HepG2 (cell line): Measurements from ENCODE around the gene ACTR10. TPM values are rescaled to one million over a fixed set of nuclear protein-coding genes. Genes with fewer than 3 reads are reported as not detected.

ENCODE experiments used
- ATAC-seq: fragments of 200-7000 bp; cut with Tn5 transposase; 3 replicates; pipeline ENCODE4 v1.9.1; 2020; ENCODE audit warnings: mild to moderate bottlenecking, moderate library complexity
- Bru-seq: library from RNA; stranded (reverse); fragments of 400-500 nt; gene quantifications from one replicate; lab custom pipeline; 2021; lab: Mats Ljungman, UMichigan
- BruChase-seq, 2 experiments: library from RNA; stranded (reverse); fragments of 400-500 nt; gene quantifications; one replicate each; lab custom pipeline; 2021; lab: Mats Ljungman, UMichigan
- BruUV-seq: library from RNA; stranded (reverse); fragments of 400-500 nt; replicated peaks from 2 replicates; lab custom pipeline; 2021; lab: Mats Ljungman, UMichigan
- CTCF ChIA-PET: fragments of 300-600 bp; formaldehyde crosslinking; extraction: SDS; loops from one replicate; lab custom pipeline; 2021; ENCODE audit warnings: low total read pairs, inconsistent platforms, low intra/inter-chr PET ratio; lab: Yijun Ruan, JAX
- POLR2A ChIA-PET: fragments of 350-600 bp; sonication (Branson Sonifier 250); formaldehyde crosslinking; loops from one replicate; lab custom pipeline; 2020; ENCODE audit warnings: antibody characterized with exemption, inconsistent platforms; lab: Yijun Ruan, JAX
- DNase-seq: peaks from one replicate; pipeline ENCODE4 v3.0.0-alpha.2; 2015; ENCODE audit warnings: low spot score
- FAIRE-seq: peaks from 3 replicates; lab custom pipeline; 2011; peaks lifted over from hg19 to GRCh38; lab: Jason Lieb, UNC
- H2AFZ ChIP-seq: one replicate; pipeline ENCODE4 v1.6.1; 2011; ENCODE audit warnings: low read length, inconsistent platforms
- H3K27ac ChIP-seq: fragments of 300-600 bp; 3 replicates; pipeline ENCODE4 v1.8.0; 2011; ENCODE audit warnings: mixed run types, mild to moderate bottlenecking, mixed read lengths, low read length, inconsistent platforms; ENCODE audit not compliant: insufficient read depth; ENCODE audit errors: extremely low read length
- H3K27me3 ChIP-seq, 2 experiments: fragments of 200-600 bp in 1 of 2; 2 replicates in 1 of 2; 3 replicates in 1 of 2; pipeline versions ENCODE4 v1.6.0 to v1.8.0; 2011; ENCODE audit warnings: low read length in 2 of 2, mild to moderate bottlenecking in 2 of 2, moderate library complexity in 2 of 2, inconsistent platforms in 1 of 2; ENCODE audit not compliant: insufficient read depth in 2 of 2, control insufficient read depth in 1 of 2
- H3K36me3 ChIP-seq, 2 experiments: fragments of 200-600 bp in 1 of 2; replicated peaks in 1 of 2; 2 replicates in 1 of 2; 3 replicates in 1 of 2; pipeline versions ENCODE4 v1.5.1 to v1.8.0; 2011; ENCODE audit warnings: low read length in 2 of 2, inconsistent platforms in 1 of 2; ENCODE audit not compliant: insufficient read depth in 2 of 2, control insufficient read depth in 1 of 2
- H3K4me1 ChIP-seq: 2 replicates; pipeline ENCODE4 v1.5.1; 2012; ENCODE audit warnings: low read length, inconsistent platforms; ENCODE audit not compliant: insufficient read depth
- H3K4me2 ChIP-seq: 2 replicates; pipeline ENCODE4 v1.6.0; 2011; ENCODE audit warnings: low read depth, low read length, inconsistent platforms
- H3K4me3 ChIP-seq, 3 experiments: fragments of 200-600 bp in 1 of 3; sonication (generic), shearing (Covaris generic) in 1 of 3; replicated peaks in 1 of 3; 2 replicates each; pipeline ENCODE4 v1.5.1; 2011 to 2016; ENCODE audit warnings: low read length in 3 of 3, inconsistent platforms in 2 of 3, low read depth in 2 of 3, mild to moderate bottlenecking in 2 of 3, control low read depth in 1 of 3, mixed read lengths in 1 of 3; ENCODE audit not compliant: insufficient read depth in 1 of 3
- H3K79me2 ChIP-seq: one replicate; pipeline ENCODE4 v1.6.1; 2011; ENCODE audit warnings: low read length, inconsistent platforms; ENCODE audit not compliant: insufficient read depth
- H3K9ac ChIP-seq: 2 replicates; pipeline ENCODE4 v1.6.0; 2011; ENCODE audit warnings: mild to moderate bottlenecking, low read depth, low read length, inconsistent platforms; ENCODE audit not compliant: insufficient read depth
- H3K9me3 ChIP-seq: 2 replicates; pipeline ENCODE4 v1.5.1; 2012; ENCODE audit warnings: mild to moderate bottlenecking, low read length
- H4K20me1 ChIP-seq: 2 replicates; pipeline ENCODE4 v1.6.0; 2011; ENCODE audit warnings: inconsistent platforms, mild to moderate bottlenecking, low read length, moderate library complexity; ENCODE audit not compliant: insufficient read depth
- BORCS8-MEF2B ChIP-seq: sonication (generic); formaldehyde crosslinking; IDR thresholded peaks from 2 replicates; pipeline ENCODE4 v1.8.0; 2022; ENCODE audit warnings: mild to moderate bottlenecking, missing genetic modification reagents
- ISL2 ChIP-seq: sonication (generic); formaldehyde crosslinking; IDR thresholded peaks from 2 replicates; pipeline ENCODE4 v1.5.0; 2020; ENCODE audit warnings: missing genetic modification reagents
- REL ChIP-seq: sonication (generic); formaldehyde crosslinking; conservative IDR thresholded peaks from 2 replicates; pipeline ENCODE4 v1.8.0; 2022; ENCODE audit warnings: mild to moderate bottlenecking, missing genetic modification reagents, moderate library complexity
- SRY ChIP-seq: sonication (generic); formaldehyde crosslinking; IDR thresholded peaks from 2 replicates; pipeline ENCODE4 v1.8.0; 2022; ENCODE audit warnings: mild to moderate bottlenecking, missing genetic modification reagents
- ZNF282 ChIP-seq: fragments of 450-650 bp; IDR thresholded peaks from 2 replicates; pipeline ENCODE4 v1.6.1; 2018; ENCODE audit not compliant: partially characterized antibody
- WGBS: methylation state at CpG from one replicate; pipeline ENCODE4 v1.1.6; 2017; ENCODE audit warnings: low lambda C conversion rate; 5-methylcytosine and 5-hydroxymethylcytosine counted together
- in situ Hi-C: cut with HindIII; loops from 2 replicates; pipeline ENCODE4 v1.10.0; 2017; ENCODE audit warnings: low pct_unique_long_range_greater_than_20kb; ENCODE audit not compliant: extremely low pct_ligation_motif_present
- intact Hi-C: fragments of 100-400 bp; cut with micrococcal nuclease; formaldehyde crosslinking; loops from one replicate; pipeline ENCODE4 v1.10.0; 2022; ENCODE audit not compliant: unreplicated experiment
- long read RNA-seq, 2 experiments: library from RNA in 1 of 2; library from polyadenylated mRNA in 1 of 2; stranded (forward) in 1 of 2; unstranded in 1 of 2; transcript quantifications; one replicate each; pipeline ENCODE4 v2.0.0, GENCODE V29; 2019 to 2022
- polyA minus RNA-seq, 3 experiments: library from RNA; depleted of rRNA, polyadenylated mRNA; stranded (reverse); fragments of >200 nt; gene quantifications; 2 replicates each; pipeline ENCODE4 v1.2.3, GENCODE V29; 2011; ENCODE audit warnings: low replicate concordance in 1 of 3
- polyA plus RNA-seq, 8 experiments: library from polyadenylated mRNA; depleted of rRNA in 3 of 8; stranded (reverse) in 7 of 8; unstranded in 1 of 8; fragments of >200 nt; fragmentation: Illumina TruSeq in 4 of 8; extraction: Trizol in 4 of 8; gene quantifications; 2 replicates each; pipeline versions ENCODE4 v1.2.1 to v1.2.3, GENCODE V29; 2011 to 2016; ENCODE audit warnings: low read depth in 4 of 8, missing spikeins in 1 of 8, mixed read lengths in 1 of 8; ENCODE audit not compliant: insufficient read depth in 1 of 8
- total RNA-seq, 5 experiments: library from RNA; depleted of rRNA; stranded (reverse); fragments of >200 nt; fragmentation: Illumina TruSeq; extraction: Trizol; gene quantifications; 2 replicates each; pipeline ENCODE4 v1.2.3, GENCODE V29; 2016; ENCODE audit warnings: low read depth in 1 of 5
- TF ChIP-seq, protein P1 (sequence below): sonication (generic); formaldehyde crosslinking; conservative IDR thresholded peaks from 2 replicates; pipeline ENCODE4 v1.5.0; 2020; ENCODE audit warnings: missing genetic modification reagents
- TF ChIP-seq, protein P2 (sequence below): sonication (generic); formaldehyde crosslinking; IDR thresholded peaks from 2 replicates; pipeline ENCODE4 v1.5.0; 2020; ENCODE audit warnings: mild to moderate bottlenecking, missing genetic modification reagents
- TF ChIP-seq, protein P3 (sequence below): sonication (generic); formaldehyde crosslinking; IDR thresholded peaks from 2 replicates; pipeline ENCODE4 v1.4.0; 2020; ENCODE audit warnings: low read depth, missing genetic modification reagents

The ACTR10 gene
- 41.3 and 49.4 TPM in 2 replicates for total RNA-seq (2016; rRNA removed; fragmentation: Illumina TruSeq; extraction: Trizol)
- total RNA-seq (2016; cell fraction: cytosol; rRNA removed; fragmentation: Illumina TruSeq; extraction: Trizol; ENCODE audit: low read depth) = 4.8 and 5.3 TPM in 2 replicates
- total RNA-seq (2016; cell fraction: insoluble cytoplasmic fraction; rRNA removed; fragmentation: Illumina TruSeq; extraction: Trizol) = 39.6 and 51.2 TPM in 2 replicates
- total RNA-seq (2016; cell fraction: membrane; rRNA removed; fragmentation: Illumina TruSeq; extraction: Trizol) = 6.6 and 10.6 TPM in 2 replicates
- total RNA-seq (2016; cell fraction: nucleus; rRNA removed; fragmentation: Illumina TruSeq; extraction: Trizol) = 27.5 and 28.3 TPM in 2 replicates
- polyA plus RNA-seq (2011; rRNA removed) = 27.5 and 30.0 TPM in 2 replicates
- polyA plus RNA-seq (2011; cell fraction: cytosol; rRNA removed) = 10.0 and 20.8 TPM in 2 replicates
- 9.2 and 12.4 TPM in 2 replicates for polyA plus RNA-seq (2011; cell fraction: nucleus; rRNA removed)
- 29.5 and 35.3 TPM in 2 replicates for polyA plus RNA-seq (2012)
- 3.5 and 4.8 TPM in 2 replicates for polyA plus RNA-seq (2016; cell fraction: cytosol; fragmentation: Illumina TruSeq; extraction: Trizol; ENCODE audit: low read depth)
- 56.3 and 58.2 TPM in 2 replicates for polyA plus RNA-seq (2016; cell fraction: insoluble cytoplasmic fraction; fragmentation: Illumina TruSeq; extraction: Trizol; ENCODE audit: low read depth)
- polyA plus RNA-seq (2016; cell fraction: membrane; fragmentation: Illumina TruSeq; extraction: Trizol; ENCODE audit: low read depth) = 5.7 and 8.7 TPM in 2 replicates
- 52.1 and 55.6 TPM in 2 replicates for polyA plus RNA-seq (2016; cell fraction: nucleus; fragmentation: Illumina TruSeq; extraction: Trizol; ENCODE audit: insufficient read depth, low read depth)
- polyA minus RNA-seq (2011; rRNA and poly(A)+ RNA removed; ENCODE audit: low replicate concordance) = 3.7 and 6.4 TPM in 2 replicates
- polyA minus RNA-seq (2011; cell fraction: cytosol; rRNA and poly(A)+ RNA removed) = 14.1 and 16.8 TPM in 2 replicates
- polyA minus RNA-seq (2011; cell fraction: nucleus; rRNA and poly(A)+ RNA removed) = 29.3 and 33.6 TPM in 2 replicates
- percentile 62 among the genes with signal in this experiment for Bru-seq, nascent RNA
- BruChase-seq, experiment 1, labeled RNA remaining after a 6-hour chase = percentile 65 among the genes with signal in this experiment
- percentile 62 among the genes with signal in this experiment for BruChase-seq, experiment 2, labeled RNA remaining after a 2-hour chase
- long read RNA-seq, experiment 1, transcript ACTR10-201 (13 exons, 2,419 nt) = major isoform, 40 of 45 reads
- long read RNA-seq, experiment 1, partial matches to known transcripts = 3 of 45 reads
- long read RNA-seq, experiment 1, other reads (novel, unspliced or antisense) = 0 of 45 reads
- long read RNA-seq, experiment 2, transcript ACTR10-201 (13 exons, 2,419 nt) = major isoform, 16 of 23 reads
- long read RNA-seq, experiment 2, partial matches to known transcripts = 5 of 23 reads
- long read RNA-seq, experiment 2, other reads (novel, unspliced or antisense) = 1 of 23 reads

DNA sequence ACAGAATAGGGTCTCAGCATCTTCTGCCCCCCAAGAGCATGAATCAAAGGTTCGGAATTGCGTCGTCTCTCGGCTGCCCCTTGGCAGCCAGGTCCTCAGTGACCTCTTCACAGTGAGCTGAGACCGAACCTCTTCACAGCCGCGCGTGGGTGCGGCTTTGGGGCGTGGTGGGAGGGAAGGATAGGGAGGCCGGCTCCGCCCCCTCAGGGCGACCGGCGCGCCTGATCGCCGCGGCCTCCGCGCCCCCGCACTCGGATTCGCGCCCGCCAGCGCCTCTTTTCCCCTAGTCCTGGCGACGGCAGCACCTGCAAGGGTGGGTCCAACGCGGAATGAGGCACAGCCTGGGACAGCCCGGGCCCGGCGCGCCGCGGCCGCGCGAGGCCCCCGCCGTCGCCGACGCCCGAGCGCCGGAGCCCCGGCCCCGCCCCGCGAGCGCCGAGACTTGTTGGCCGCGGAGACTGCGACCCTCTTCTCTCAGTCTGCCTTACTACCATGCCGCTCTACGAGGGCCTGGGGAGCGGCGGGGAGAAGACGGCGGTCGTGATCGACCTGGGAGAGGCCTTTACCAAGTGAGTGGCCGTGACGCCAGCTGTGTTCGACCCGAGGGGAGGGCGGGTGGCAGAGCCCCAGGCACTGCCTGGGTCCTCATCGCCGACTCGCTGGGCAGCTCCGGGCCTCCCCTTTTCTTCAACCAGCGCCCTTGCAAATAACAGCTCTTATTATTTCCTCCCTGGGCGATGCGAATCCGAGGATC lies at the start of gene ACTR10:
Gene ACTR10, plus strand, starts transcription at position 424 of the 754 bp plus-strand sequence. Its CDS starts 69 bp downstream, at position 493.
- H3K27ac ChIP-seq = peak within 1 kb of the TSS; percentile 72
- peak within 1 kb of the TSS; percentile 93 for H3K4me2 ChIP-seq
- no peak for FAIRE-seq
- H3K36me3 ChIP-seq = peaks cover 0 to 2% of the 10 kb centered on the region in 2 experiments; a peak in 1 of 5 replicates
- BruUV-seq = no TSS peak
- in situ Hi-C loops = no loop called here
- no peaks in the 10 kb centered on the region for H4K20me1 ChIP-seq
- intact Hi-C loops = loop anchor here (1.0 kb wide), 1 partner anchor 45 kb away; no protein-coding TSS in a partner anchor
- H3K4me1 ChIP-seq = peaks cover 24% of the 10 kb centered on the region
- H3K9ac ChIP-seq = peak within 1 kb of the TSS; percentile 86
- ChIA-PET POLR2A (interaction anchor here (0.6 to 2.4 kb wide), 6 partner anchors 9 to 228 kb away, joined by 3 to 17 read pairs (median 4); partner anchors contain the start of genes ARID4A, KIAA0586, PSMA3 and TIMM9), CTCF (no interaction called here)
- peak; percentile 98 for ATAC-seq
- no peaks in the 10 kb centered on the region; a peak in 1 of 5 replicates for H3K27me3 ChIP-seq
- 3% methylated on average over 12 of the region's 78 CpGs for WGBS
- peak within 1 kb of the TSS; percentile 93 to 98 (median 97) for H3K4me3 ChIP-seq
- peak within 1 kb of the TSS; percentile 76 for H2AFZ ChIP-seq
- no peaks in the 10 kb centered on the region for H3K9me3 ChIP-seq
- DNase-seq = peak; percentile 75
- peaks cover 18% of the 10 kb centered on the region for H3K79me2 ChIP-seq
- TF ChIP-seq SRY (CRISPR knock-in tag) (peak; percentile 87), BORCS8-MEF2B (CRISPR knock-in tag) (no peak), REL (CRISPR knock-in tag) (no peak), ZNF282 (no peak), ISL2 (0 out of 2 replicates have a peak, but pooled peaks have one; percentile 30)
- TF ChIP-seq, protein P1, sequence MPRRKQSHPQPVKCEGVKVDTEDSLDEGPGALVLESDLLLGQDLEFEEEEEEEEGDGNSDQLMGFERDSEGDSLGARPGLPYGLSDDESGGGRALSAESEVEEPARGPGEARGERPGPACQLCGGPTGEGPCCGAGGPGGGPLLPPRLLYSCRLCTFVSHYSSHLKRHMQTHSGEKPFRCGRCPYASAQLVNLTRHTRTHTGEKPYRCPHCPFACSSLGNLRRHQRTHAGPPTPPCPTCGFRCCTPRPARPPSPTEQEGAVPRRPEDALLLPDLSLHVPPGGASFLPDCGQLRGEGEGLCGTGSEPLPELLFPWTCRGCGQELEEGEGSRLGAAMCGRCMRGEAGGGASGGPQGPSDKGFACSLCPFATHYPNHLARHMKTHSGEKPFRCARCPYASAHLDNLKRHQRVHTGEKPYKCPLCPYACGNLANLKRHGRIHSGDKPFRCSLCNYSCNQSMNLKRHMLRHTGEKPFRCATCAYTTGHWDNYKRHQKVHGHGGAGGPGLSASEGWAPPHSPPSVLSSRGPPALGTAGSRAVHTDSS = no peak
- TF ChIP-seq, protein P2, sequence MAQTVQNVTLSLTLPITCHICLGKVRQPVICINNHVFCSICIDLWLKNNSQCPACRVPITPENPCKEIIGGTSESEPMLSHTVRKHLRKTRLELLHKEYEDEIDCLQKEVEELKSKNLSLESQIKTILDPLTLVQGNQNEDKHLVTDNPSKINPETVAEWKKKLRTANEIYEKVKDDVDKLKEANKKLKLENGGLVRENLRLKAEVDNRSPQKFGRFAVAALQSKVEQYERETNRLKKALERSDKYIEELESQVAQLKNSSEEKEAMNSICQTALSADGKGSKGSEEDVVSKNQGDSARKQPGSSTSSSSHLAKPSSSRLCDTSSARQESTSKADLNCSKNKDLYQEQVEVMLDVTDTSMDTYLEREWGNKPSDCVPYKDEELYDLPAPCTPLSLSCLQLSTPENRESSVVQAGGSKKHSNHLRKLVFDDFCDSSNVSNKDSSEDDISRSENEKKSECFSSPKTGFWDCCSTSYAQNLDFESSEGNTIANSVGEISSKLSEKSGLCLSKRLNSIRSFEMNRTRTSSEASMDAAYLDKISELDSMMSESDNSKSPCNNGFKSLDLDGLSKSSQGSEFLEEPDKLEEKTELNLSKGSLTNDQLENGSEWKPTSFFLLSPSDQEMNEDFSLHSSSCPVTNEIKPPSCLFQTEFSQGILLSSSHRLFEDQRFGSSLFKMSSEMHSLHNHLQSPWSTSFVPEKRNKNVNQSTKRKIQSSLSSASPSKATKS (CRISPR knock-in tag) = no peak
- TF ChIP-seq, protein P3, sequence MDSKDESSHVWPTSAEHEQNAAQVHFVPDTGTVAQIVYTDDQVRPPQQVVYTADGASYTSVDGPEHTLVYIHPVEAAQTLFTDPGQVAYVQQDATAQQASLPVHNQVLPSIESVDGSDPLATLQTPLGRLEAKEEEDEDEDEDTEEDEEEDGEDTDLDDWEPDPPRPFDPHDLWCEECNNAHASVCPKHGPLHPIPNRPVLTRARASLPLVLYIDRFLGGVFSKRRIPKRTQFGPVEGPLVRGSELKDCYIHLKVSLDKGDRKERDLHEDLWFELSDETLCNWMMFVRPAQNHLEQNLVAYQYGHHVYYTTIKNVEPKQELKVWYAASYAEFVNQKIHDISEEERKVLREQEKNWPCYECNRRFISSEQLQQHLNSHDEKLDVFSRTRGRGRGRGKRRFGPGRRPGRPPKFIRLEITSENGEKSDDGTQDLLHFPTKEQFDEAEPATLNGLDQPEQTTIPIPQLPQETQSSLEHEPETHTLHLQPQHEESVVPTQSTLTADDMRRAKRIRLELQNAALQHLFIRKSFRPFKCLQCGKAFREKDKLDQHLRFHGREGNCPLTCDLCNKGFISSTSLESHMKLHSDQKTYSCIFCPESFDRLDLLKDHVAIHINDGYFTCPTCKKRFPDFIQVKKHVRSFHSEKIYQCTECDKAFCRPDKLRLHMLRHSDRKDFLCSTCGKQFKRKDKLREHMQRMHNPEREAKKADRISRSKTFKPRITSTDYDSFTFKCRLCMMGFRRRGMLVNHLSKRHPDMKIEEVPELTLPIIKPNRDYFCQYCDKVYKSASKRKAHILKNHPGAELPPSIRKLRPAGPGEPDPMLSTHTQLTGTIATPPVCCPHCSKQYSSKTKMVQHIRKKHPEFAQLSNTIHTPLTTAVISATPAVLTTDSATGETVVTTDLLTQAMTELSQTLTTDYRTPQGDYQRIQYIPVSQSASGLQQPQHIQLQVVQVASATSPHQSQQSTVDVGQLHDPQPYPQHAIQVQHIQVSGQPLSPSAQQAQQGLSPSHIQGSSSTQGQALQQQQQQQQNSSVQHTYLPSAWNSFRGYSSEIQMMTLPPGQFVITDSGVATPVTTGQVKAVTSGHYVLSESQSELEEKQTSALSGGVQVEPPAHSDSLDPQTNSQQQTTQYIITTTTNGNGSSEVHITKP (CRISPR knock-in tag) = 0 out of 2 replicates have a peak, but pooled peaks have one; percentile 13
